ENCODE data around the gene STUM. TPM values are rescaled to one million over a fixed set of nuclear protein-coding genes. Genes with fewer than 3 reads are reported as not detected.

STUM gene
- total and polyA plus RNA-seq, 2 experiments from 2014 or later: 0.71 to 7.6 TPM

- Histone ChIP-seq H3K27ac (no peak overlapping the region), H3K9me3 (ENCODE audit: low read depth) (no peaks in the 10 kb centered on the region), H3K27me3 (no peaks in the 10 kb centered on the region), H3K36me3 (no peaks in the 10 kb centered on the region), H3K4me1 (ENCODE audit: low read depth) (peaks cover 24% of the 10 kb centered on the region), H3K4me3 (no peak overlapping the region)
- no peak for DNase-seq (ENCODE audit: low read depth in 1 of 2, low spot score in 1 of 2)
- no peak for TF ChIP-seq CTCF (IDR thresholded peaks at IDR 0.05; ENCODE audit: low read depth, low read length)
Observed at GRCh38 chr1:226646026-226646869, 97.7 kb downstream of the STUM start.

- no peak for DNase-seq (ENCODE audit: low read depth in 1 of 2, low spot score in 1 of 2)
- H3K4me1 ChIP-seq (ENCODE audit: low read depth): peaks cover 24% of the 10 kb centered on the region
- H3K27ac ChIP-seq: no peak overlapping the region
- H3K36me3 ChIP-seq: no peaks in the 10 kb centered on the region
- no peak for TF ChIP-seq CTCF (IDR thresholded peaks at IDR 0.05; ENCODE audit: low read depth, low read length)
- no peak overlapping the region for H3K4me3 ChIP-seq
- no peaks in the 10 kb centered on the region for H3K27me3 ChIP-seq
- H3K9me3 ChIP-seq (ENCODE audit: low read depth): no peaks in the 10 kb centered on the region
Observed at GRCh38 chr1:226646870-226647449, 98.4 kb downstream of the STUM start.

- TF ChIP-seq CTCF (IDR thresholded peaks at IDR 0.05; ENCODE audit: low read depth, low read length): no peak
- peaks cover 24% of the 10 kb centered on the region for H3K4me1 ChIP-seq (ENCODE audit: low read depth)
- H3K27ac ChIP-seq: no peak overlapping the region
- no peaks in the 10 kb centered on the region for H3K9me3 ChIP-seq (ENCODE audit: low read depth)
- no peak for DNase-seq (ENCODE audit: low read depth in 1 of 2, low spot score in 1 of 2)
- no peak overlapping the region for H3K4me3 ChIP-seq
- no peaks in the 10 kb centered on the region for H3K27me3 ChIP-seq
- no peaks in the 10 kb centered on the region for H3K36me3 ChIP-seq
Observed at GRCh38 chr1:226647719-226648118, 99.2 kb downstream of the STUM start.

- DNase-seq (ENCODE audit: low read depth in 1 of 2, low spot score in 1 of 2): no peak
- no peak overlapping the region for H3K27ac ChIP-seq
- peaks cover 25% of the 10 kb centered on the region for H3K4me1 ChIP-seq (ENCODE audit: low read depth)
- no peaks in the 10 kb centered on the region for H3K9me3 ChIP-seq (ENCODE audit: low read depth)
- no peaks in the 10 kb centered on the region for H3K36me3 ChIP-seq
- H3K27me3 ChIP-seq: no peaks in the 10 kb centered on the region
- TF ChIP-seq CTCF (IDR thresholded peaks at IDR 0.05; ENCODE audit: low read depth, low read length): no peak
- no peak overlapping the region for H3K4me3 ChIP-seq
Observed at GRCh38 chr1:226648421-226648820, 99.9 kb downstream of the STUM start.

GRCh38 chr1:226649244-226649643 lies 100.7 kb downstream of the STUM start:
- no peaks in the 10 kb centered on the region for H3K36me3 ChIP-seq
- TF ChIP-seq CTCF (IDR thresholded peaks at IDR 0.05; ENCODE audit: low read depth, low read length): no peak
- H3K27me3 ChIP-seq: no peaks in the 10 kb centered on the region
- H3K27ac ChIP-seq: no peak overlapping the region
- no peak overlapping the region for H3K4me3 ChIP-seq
- H3K9me3 ChIP-seq (ENCODE audit: low read depth): no peaks in the 10 kb centered on the region
- no peak for DNase-seq (ENCODE audit: low read depth in 1 of 2, low spot score in 1 of 2)
- H3K4me1 ChIP-seq (ENCODE audit: low read depth): peaks cover 33% of the 10 kb centered on the region
